Colonic mucosa (tissue), 4 donors: ENCODE results near the gene KLHL34. TPM values are rescaled to one million over a fixed set of nuclear protein-coding genes. Genes with fewer than 3 reads are reported as not detected.

Experiments
- DNase-seq: peaks from one replicate; pipeline ENCODE4 v3.0.0-alpha.2; 2020
- H3K27ac ChIP-seq: fragments of 200-600 bp; one replicate; pipeline ENCODE4 v1.8.0; 2021
- H3K27me3 ChIP-seq: fragments of 200-600 bp; one replicate; pipeline ENCODE4 v1.8.0; 2021
- H3K36me3 ChIP-seq: fragments of 200-600 bp; one replicate; pipeline ENCODE4 v1.8.0; 2021
- H3K4me1 ChIP-seq: fragments of 200-600 bp; one replicate; pipeline ENCODE4 v1.8.0; 2021; ENCODE audit warnings: mild to moderate bottlenecking
- H3K4me3 ChIP-seq: fragments of 200-600 bp; one replicate; pipeline ENCODE4 v1.8.0; 2021
- H3K9ac ChIP-seq, 2 donors: one replicate each; pipeline ENCODE4 v1.7.0; 2013; ENCODE audit warnings: control low read depth in 2 of 2, low read depth in 2 of 2, low read length in 2 of 2
- H3K9me3 ChIP-seq: fragments of 200-600 bp; one replicate; pipeline ENCODE4 v1.8.0; 2021
- intact Hi-C: fragments of 100-400 bp; cut with DNase I; formaldehyde crosslinking; loops from one replicate; pipeline ENCODE4 v1.14.1; 2022
- total RNA-seq, 2 donors: library from RNA; stranded (reverse); fragmentation: NEBNext Ultra II Directional in 1 of 2; extraction: Animal tissue kit (Norgen Biotek cat#: 25700) in 1 of 2; gene quantifications; one replicate each; pipeline ENCODE4 v1.2.1, GENCODE V29; 2021
- TF ChIP-seq, protein P1 (sequence below): fragments of 200-600 bp; IDR thresholded peaks from one replicate; pipeline ENCODE4 v1.8.0; 2022; ENCODE audit warnings: antibody characterized with exemption, mild to moderate bottlenecking
- donor health status: healthy.
- donor health status: DM: no; HTN: no; CAD: no.
- donor health status: DM: no; HTN: no; CAD: no.

KLHL34 gene
- total RNA-seq, 2 donors from 2014 or later, result 2.3 to 3.6 TPM

DNA sequence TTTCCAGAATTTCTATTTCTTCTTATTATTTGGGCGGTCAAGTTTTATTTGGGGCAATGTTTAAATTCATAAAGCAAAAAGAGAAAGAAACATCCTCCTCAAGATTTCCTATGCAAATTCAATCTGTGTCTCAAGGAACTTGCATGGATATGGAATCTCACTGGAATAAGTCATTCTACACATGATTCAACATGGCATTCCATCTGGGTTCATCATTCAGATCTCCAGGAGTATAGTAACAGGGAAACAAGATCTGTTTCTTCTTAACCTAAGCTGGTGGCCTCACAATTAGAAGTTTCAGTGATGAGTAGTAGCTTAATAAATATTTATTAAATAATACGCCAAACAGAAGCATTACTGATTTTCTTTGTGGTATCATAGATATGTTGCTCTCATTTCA lies 19.8 kb downstream of the KLHL34 start:
- H3K9ac ChIP-seq, result no peak overlapping the region
- DNase-seq, result no peak
- no peak overlapping the region for H3K27ac ChIP-seq
- no peaks in the 10 kb centered on the region for H3K4me1 ChIP-seq
- TF ChIP-seq, protein P1, sequence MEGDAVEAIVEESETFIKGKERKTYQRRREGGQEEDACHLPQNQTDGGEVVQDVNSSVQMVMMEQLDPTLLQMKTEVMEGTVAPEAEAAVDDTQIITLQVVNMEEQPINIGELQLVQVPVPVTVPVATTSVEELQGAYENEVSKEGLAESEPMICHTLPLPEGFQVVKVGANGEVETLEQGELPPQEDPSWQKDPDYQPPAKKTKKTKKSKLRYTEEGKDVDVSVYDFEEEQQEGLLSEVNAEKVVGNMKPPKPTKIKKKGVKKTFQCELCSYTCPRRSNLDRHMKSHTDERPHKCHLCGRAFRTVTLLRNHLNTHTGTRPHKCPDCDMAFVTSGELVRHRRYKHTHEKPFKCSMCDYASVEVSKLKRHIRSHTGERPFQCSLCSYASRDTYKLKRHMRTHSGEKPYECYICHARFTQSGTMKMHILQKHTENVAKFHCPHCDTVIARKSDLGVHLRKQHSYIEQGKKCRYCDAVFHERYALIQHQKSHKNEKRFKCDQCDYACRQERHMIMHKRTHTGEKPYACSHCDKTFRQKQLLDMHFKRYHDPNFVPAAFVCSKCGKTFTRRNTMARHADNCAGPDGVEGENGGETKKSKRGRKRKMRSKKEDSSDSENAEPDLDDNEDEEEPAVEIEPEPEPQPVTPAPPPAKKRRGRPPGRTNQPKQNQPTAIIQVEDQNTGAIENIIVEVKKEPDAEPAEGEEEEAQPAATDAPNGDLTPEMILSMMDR, result no peak
- no peaks in the 10 kb centered on the region for H3K9me3 ChIP-seq
- no peaks in the 10 kb centered on the region for H3K27me3 ChIP-seq
- intact Hi-C loops, result no loop called here
- H3K36me3 ChIP-seq, result no peaks in the 10 kb centered on the region
- H3K4me3 ChIP-seq, result no peak overlapping the region

DNA sequence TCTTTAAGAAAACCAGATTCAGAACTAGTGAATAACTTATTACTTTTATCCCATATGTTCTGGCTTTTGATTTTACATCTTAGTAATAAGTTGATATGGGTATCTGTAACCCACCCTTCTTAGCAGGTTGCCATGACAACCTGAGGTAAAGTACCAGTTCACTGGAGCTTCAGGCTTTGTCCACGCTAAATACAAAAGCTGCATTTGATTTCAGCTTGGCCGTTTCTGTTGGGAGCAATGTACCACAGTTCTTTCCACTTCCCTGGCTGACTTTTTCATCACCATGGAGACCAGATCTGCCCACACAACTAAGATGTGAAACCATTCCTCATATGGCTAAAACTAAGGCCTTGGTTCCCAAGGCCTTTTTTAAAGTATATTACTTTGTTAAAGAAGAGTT lies 26.1 kb downstream of the KLHL34 start:
- no peaks in the 10 kb centered on the region for H3K9me3 ChIP-seq
- no peaks in the 10 kb centered on the region for H3K27me3 ChIP-seq
- intact Hi-C loops, result no loop called here
- no peak overlapping the region for H3K4me3 ChIP-seq
- H3K4me1 ChIP-seq, result no peaks in the 10 kb centered on the region
- no peak overlapping the region for H3K9ac ChIP-seq
- H3K27ac ChIP-seq, result no peak overlapping the region
- no peak for DNase-seq
- no peaks in the 10 kb centered on the region for H3K36me3 ChIP-seq
- TF ChIP-seq, protein P1, result no peak

DNA sequence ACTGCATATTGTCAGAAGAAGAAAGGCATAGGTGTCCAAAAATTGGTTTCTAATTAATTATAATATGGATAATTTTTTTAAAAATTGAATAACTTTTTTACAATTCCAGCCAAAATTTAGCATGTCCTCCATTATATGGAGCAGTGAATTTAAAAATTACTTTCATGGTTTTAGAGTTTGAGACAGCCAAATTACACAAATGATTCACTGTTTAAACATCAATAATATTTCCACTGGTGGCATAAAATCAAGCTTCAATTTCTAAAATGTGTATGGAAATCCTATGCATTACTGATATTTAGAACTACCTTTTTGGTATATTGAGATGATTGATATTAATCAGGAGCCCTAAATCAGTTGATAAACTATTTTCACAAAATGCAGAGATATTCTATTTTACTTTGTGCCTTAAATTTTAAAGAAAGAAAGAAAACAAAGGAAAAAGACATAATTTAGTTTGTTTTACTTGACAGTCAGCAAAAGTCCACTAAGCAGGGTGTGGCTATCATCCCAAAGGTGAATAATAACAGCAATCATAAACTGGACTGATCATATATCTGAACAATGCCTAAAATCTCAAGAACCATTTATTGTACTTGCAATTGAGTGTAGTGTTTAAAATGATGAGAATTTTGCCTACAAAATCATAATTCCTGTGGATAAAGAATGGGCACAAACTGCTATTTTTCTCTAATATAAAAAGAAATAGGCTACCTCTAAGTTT lies 34.2 kb downstream of the KLHL34 start:
- H3K27ac ChIP-seq, result no peak overlapping the region
- intact Hi-C loops, result no loop called here
- DNase-seq, result no peak

DNA sequence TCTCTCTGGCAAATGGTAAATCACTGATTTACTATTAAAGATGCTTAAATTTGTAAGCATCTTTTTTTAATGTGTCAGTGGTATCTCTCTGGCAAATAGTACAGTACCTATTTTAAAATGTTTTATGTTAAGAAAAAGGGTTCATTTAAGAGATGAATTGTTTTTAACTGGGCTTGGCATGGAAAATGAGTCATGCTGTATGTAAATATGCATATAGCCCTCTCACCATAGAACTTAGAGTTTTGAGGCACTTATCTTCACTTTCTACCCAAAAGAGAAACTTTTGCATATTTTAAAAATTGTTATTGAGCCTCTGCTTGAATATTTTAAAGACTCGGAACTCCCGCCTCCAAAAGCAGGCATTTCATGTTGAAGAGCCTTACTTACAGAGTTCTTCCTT lies 37.9 kb downstream of the KLHL34 start:
- Histone ChIP-seq H3K4me3 (no peak overlapping the region), H3K27me3 (no peaks in the 10 kb centered on the region), H3K4me1 (no peaks in the 10 kb centered on the region), H3K36me3 (no peaks in the 10 kb centered on the region), H3K9ac (no peak overlapping the region), H3K9me3 (no peaks in the 10 kb centered on the region), H3K27ac (no peak overlapping the region)
- no peak for DNase-seq
- intact Hi-C loops, result no loop called here
- TF ChIP-seq, protein P1, result no peak

More for the DNA sequence above, 34.2 kb downstream of the KLHL34 start:
- Histone ChIP-seq H3K4me1 (no peaks in the 10 kb centered on the region), H3K36me3 (no peaks in the 10 kb centered on the region), H3K9ac (no peak overlapping the region), H3K9me3 (no peaks in the 10 kb centered on the region), H3K4me3 (no peak overlapping the region), H3K27me3 (no peaks in the 10 kb centered on the region)
- TF ChIP-seq, protein P1, result no peak

DNA sequence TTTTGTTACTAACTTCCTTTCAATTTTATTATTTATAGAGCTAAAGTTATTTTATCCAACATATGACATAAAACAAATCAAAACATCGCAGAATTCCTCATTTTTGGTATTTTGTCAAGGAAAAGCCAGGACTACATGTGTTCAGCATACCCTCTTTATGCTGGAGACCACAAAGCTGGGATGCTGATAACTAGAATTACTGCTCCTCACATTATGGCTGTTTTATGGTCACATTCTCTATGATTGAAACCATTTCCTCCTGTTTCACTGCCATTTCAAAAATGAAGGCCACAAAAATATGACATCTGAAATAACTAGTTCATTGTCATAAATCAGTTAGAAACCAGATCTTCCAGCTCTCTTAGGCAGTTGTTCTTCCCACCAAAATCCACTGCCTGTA lies 41.7 kb downstream of the KLHL34 start:
- Histone ChIP-seq H3K4me3 (no peak overlapping the region), H3K4me1 (no peaks in the 10 kb centered on the region), H3K9me3 (no peaks in the 10 kb centered on the region), H3K9ac (no peak overlapping the region), H3K27ac (no peak overlapping the region), H3K36me3 (no peaks in the 10 kb centered on the region), H3K27me3 (no peaks in the 10 kb centered on the region)
- TF ChIP-seq, protein P1, result no peak
- no peak for DNase-seq
- intact Hi-C loops, result no loop called here
